GM12873 (cell line): ENCODE results near the gene ARHGAP32.

ENCODE experiments used
- TF ChIP-seq, protein P1 (sequence below): IDR thresholded peaks from 2 replicates; pipeline ENCODE4 v1.5.1; 2012; ENCODE audit warnings: low read depth, mild to moderate bottlenecking, moderate library complexity, low read length, control low read depth; ENCODE audit not compliant: insufficient read depth; ENCODE audit errors: missing control alignments

The ARHGAP32 gene

DNA sequence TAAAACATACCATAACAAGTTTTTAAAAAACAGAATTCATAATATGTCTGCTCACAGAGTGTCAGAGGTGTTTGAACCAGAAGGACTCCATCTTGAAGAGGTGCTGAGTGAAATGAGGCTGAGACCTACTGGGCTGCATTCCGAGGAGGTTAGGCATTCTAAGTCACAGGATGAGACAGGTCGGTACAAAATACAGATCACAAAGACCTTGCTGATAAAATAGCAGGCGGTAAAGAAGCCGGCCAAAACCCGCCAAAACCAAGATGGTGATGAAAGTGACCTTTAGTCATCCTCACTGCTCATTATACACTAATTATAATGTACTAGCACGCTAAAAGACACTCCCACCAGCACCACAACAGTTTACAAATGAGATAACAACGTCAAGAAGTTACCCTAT, 116.4 kb downstream of the ARHGAP32 start:
- TF ChIP-seq, protein P1, sequence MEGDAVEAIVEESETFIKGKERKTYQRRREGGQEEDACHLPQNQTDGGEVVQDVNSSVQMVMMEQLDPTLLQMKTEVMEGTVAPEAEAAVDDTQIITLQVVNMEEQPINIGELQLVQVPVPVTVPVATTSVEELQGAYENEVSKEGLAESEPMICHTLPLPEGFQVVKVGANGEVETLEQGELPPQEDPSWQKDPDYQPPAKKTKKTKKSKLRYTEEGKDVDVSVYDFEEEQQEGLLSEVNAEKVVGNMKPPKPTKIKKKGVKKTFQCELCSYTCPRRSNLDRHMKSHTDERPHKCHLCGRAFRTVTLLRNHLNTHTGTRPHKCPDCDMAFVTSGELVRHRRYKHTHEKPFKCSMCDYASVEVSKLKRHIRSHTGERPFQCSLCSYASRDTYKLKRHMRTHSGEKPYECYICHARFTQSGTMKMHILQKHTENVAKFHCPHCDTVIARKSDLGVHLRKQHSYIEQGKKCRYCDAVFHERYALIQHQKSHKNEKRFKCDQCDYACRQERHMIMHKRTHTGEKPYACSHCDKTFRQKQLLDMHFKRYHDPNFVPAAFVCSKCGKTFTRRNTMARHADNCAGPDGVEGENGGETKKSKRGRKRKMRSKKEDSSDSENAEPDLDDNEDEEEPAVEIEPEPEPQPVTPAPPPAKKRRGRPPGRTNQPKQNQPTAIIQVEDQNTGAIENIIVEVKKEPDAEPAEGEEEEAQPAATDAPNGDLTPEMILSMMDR = no peak

DNA sequence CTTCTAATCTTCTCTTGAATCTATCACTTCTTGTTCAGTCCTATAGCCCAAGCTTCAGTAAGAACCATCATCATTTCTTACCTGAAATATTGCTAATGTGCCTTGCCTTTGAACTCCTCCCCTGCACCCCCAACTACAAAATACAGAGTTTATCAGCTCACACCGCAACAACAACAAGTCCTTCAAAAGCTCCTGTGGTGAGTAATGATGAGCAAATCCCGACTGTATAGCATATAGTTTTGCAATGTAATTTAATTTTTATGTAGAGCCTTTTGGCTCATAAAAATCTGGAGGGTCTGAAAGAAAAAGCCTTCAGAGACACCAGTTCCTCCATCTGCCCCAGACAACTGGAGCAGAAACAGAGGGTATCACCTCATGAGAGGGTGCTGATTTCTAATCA, 124.7 kb downstream of the ARHGAP32 start:
- TF ChIP-seq, protein P1 = no peak

DNA sequence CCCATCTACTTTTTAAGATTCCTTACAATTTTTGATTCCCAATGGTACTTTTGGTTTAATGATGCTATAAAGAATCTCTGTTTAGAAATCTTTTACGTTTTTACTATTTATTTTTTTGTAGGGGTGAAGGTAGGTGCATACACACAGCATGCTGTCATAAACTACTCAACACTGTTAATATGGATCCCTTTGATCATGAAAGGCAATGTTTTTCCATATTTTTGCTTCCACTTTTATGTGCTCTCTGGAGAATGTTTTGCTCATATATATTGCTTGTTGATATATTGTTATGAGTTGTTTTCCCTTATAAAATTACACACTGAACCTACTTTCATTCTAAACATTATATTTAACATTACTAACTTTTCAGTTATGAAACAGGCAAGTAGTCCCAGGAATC, 125.9 kb downstream of the ARHGAP32 start:
- TF ChIP-seq, protein P1 = no peak

DNA sequence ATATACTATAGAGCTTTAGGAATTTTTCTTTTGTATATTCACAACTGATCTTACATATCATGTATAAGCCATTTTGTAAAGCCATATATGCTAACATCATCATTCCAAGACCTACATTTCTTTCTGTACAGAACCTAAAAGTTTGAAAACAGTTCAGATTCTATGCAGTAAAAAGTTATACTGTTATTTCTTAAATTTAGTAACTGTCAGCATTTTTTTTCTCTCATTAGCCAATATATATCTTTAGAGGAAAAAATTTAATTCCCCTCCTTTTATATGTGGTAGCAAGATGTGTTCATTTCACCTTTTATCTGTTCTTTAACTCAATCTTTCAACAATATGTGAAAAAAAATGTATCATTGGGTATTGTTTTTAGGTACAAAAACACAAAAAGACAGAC, 129.0 kb downstream of the ARHGAP32 start:
- TF ChIP-seq, protein P1 = no peak

DNA sequence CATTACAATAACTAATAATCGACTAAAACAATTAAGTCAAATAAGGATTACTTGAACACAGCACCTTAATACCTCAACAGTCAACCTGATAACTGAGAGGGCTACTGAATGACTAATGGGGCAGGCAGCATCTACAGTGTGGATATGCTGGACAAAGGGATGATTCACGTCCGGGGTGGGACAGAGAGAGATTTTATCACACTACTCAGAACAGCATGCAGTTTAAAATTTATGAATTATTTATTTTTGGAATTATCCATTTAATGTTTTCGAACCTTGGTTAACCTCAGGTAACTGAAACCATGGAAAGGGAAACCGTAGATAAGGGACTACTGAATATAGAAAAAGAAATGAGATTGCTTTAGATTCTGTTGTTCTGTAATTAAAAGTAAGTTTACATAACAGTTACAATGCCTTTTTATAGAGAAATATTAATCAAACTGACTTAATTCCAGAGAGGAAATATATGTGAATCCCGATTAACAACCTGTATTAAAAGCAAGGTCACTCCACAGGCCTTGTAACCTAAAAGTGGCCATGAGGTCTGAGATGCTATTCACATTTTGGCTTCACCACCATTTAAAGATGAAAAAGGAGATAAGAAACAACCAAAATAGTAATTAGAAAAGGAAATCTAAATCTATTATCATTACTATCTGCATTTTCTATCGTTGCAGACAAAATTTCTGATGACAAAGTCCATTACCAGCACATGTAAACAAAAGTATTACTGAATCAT, 130.5 kb downstream of the ARHGAP32 start:
- TF ChIP-seq, protein P1 = no peak

DNA sequence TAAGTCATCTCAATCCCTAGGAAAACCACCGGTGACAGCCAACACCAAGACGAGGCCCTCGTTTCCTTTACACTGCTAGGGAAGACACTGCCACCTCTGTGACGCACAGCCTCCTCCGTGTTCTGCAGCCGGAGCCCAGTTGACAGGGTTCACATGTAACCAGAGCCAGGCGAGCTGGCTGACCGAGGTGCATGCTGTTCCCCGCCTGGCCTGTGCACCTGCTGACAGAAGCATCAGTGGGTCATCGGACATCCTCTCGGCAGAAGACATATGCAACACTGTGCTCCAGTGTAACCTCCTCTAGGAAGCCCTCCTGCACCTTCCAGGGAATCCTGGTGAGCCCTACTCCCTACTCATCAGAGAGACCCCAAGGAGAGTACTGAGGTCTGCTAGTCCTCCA, 135.2 kb downstream of the ARHGAP32 start:
- TF ChIP-seq, protein P1 = no peak

DNA sequence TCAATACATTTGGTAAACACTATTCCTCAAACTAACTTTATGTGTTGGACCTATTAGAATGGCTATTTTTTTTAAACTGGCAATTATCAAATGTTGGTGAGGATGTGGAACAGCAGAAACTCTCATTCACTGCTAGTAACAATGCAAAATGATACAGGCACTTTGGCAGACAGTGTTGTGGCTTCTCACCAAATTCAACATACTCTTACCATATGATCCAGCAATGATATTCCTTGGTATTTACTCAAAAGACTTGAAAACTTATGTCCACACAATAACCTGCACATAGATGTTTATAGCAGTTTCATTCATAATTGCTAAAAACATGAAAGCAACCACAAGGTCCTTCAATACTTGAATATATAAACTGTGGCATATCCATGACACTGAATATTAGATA, 136.9 kb downstream of the ARHGAP32 start:
- TF ChIP-seq, protein P1 = no peak

DNA sequence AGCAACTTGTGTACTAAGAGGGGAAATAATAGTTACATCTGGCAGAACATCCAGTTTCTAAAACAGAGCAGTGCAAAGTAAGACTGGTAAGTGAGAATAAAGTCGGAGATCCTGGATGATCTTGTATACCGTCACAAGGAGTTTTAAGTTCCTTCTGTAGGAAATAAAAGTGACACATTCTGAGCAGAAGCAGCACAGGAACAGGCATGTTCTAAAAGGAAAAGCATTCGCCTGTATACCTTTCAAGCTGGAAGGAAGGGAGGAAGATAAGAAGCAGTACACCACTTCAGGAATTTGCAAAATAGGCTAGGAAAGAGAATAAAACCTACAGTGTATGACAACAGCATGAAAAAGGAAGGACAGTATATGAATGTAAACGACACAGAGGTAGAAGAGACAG, 143.2 kb downstream of the ARHGAP32 start:
- TF ChIP-seq, protein P1 = no peak
